AG04450 (cell line): ENCODE data around the gene KCNJ6. TPM values are rescaled to one million over a fixed set of nuclear protein-coding genes. Genes with fewer than 3 reads are reported as not detected.

ENCODE experiments used
- CTCF ChIA-PET: fragments of 300-600, 350-600 bp; formaldehyde crosslinking; extraction: SDS; loops from one replicate; lab custom pipeline; 2022; ENCODE audit warnings: antibody characterized with exemption, inconsistent platforms; lab: Charles Lee
- POLR2A ChIA-PET: fragments of 350-600 bp; formaldehyde crosslinking; extraction: SDS; loops from one replicate; lab custom pipeline; 2021; ENCODE audit warnings: antibody characterized with exemption, inconsistent platforms; lab: Yijun Ruan, JAX
- DNase-seq: peaks from one replicate; pipeline ENCODE4 v3.0.0-alpha.2; 2011; ENCODE audit warnings: low read depth, low spot score
- H3K27ac ChIP-seq: one replicate; pipeline ENCODE4 v1.5.1; 2012; ENCODE audit warnings: low read depth, low read length, control low read depth
- H3K27me3 ChIP-seq: one replicate; pipeline ENCODE4 v1.6.0; 2012; ENCODE audit warnings: low read length; ENCODE audit not compliant: control insufficient read depth, insufficient read depth
- H3K4me3 ChIP-seq: 2 replicates; pipeline ENCODE4 v1.5.1; 2011; ENCODE audit warnings: mild to moderate bottlenecking, low read depth, low read length, control low read depth
- H3K9me3 ChIP-seq: 2 replicates; pipeline ENCODE4 v1.5.1; 2012; ENCODE audit warnings: low read length; ENCODE audit not compliant: control insufficient read depth, insufficient read depth
- CTCF ChIP-seq: IDR thresholded peaks from 2 replicates; pipeline ENCODE4 v1.5.1; 2011; ENCODE audit warnings: low read depth, low read length, control low read depth, inconsistent platforms
- polyA plus RNA-seq: library from polyadenylated mRNA; depleted of rRNA; stranded (reverse); fragments of >200 nt; gene quantifications from 2 replicates; pipeline ENCODE4 v1.2.3, GENCODE V29; 2011

The KCNJ6 gene
- polyA plus RNA-seq, 1 experiment = 0.02 TPM

- CTCF ChIA-PET = no interaction called here
- TF ChIP-seq CTCF = no peak
- Histone ChIP-seq H3K27ac (no peak overlapping the region), H3K4me3 (no peak overlapping the region), H3K27me3 (peaks cover 10% of the 10 kb centered on the region), H3K9me3 (no peaks in the 10 kb centered on the region)
- DNase-seq = no peak
- POLR2A ChIA-PET = no interaction called here
Measured at GRCh38 chr21:37622755-37623154, 293.5 kb downstream of the KCNJ6 start.

- H3K4me3 ChIP-seq = no peak overlapping the region
- TF ChIP-seq CTCF = no peak
- ChIA-PET POLR2A (no interaction called here), CTCF (no interaction called here)
- peaks cover 12% of the 10 kb centered on the region for H3K27me3 ChIP-seq
- no peak overlapping the region for H3K27ac ChIP-seq
- DNase-seq = no peak
- no peaks in the 10 kb centered on the region for H3K9me3 ChIP-seq
Measured at GRCh38 chr21:37620401-37620800, 295.9 kb downstream of the KCNJ6 start.

- POLR2A ChIA-PET = no interaction called here
- H3K27ac ChIP-seq = no peak overlapping the region
- H3K27me3 ChIP-seq = peaks cover 12% of the 10 kb centered on the region
- H3K4me3 ChIP-seq = no peak overlapping the region
- CTCF ChIA-PET = no interaction called here
- H3K9me3 ChIP-seq = no peaks in the 10 kb centered on the region
- DNase-seq = no peak
- TF ChIP-seq CTCF = no peak
Measured at GRCh38 chr21:37619464-37619974, 296.7 kb downstream of the KCNJ6 start.

- POLR2A ChIA-PET = no interaction called here
- Histone ChIP-seq H3K9me3 (no peaks in the 10 kb centered on the region), H3K4me3 (no peak overlapping the region), H3K27me3 (peaks cover 12% of the 10 kb centered on the region), H3K27ac (no peak overlapping the region)
- CTCF ChIA-PET = no interaction called here
- TF ChIP-seq CTCF = no peak
- DNase-seq = no peak
Measured at GRCh38 chr21:37618081-37618480, 298.2 kb downstream of the KCNJ6 start.

- no peaks in the 10 kb centered on the region for H3K9me3 ChIP-seq
- DNase-seq = no peak
- TF ChIP-seq CTCF = no peak
- H3K27me3 ChIP-seq = peaks cover 13% of the 10 kb centered on the region
- ChIA-PET POLR2A (no interaction called here), CTCF (no interaction called here)
- no peak overlapping the region for H3K4me3 ChIP-seq
- no peak overlapping the region for H3K27ac ChIP-seq
Measured at GRCh38 chr21:37615962-37616361, 300.3 kb downstream of the KCNJ6 start.
